OCI-LY1 (cell line): ENCODE results near the gene SDE2.
"Not testable (repeated sequence)": the region's sequence is repeated elsewhere in the genome, so short reads cannot be mapped to it uniquely, and the experiment has no call there.

Source experiments
- H2AFZ ChIP-seq: fragments of 200-600 bp; sonication (generic), shearing (Covaris generic); 2 replicates; pipeline ENCODE4 v1.6.0; 2014; ENCODE audit warnings: antibody characterized with exemption, mild to moderate bottlenecking, low read length
- H3F3A ChIP-seq: fragments of 200-600 bp; sonication (generic), shearing (Covaris generic); 2 replicates; pipeline ENCODE4 v1.6.0; 2014; ENCODE audit warnings: mild to moderate bottlenecking, antibody characterized with exemption, low read length, moderate library complexity; ENCODE audit not compliant: insufficient read depth
- H3K27ac ChIP-seq: fragments of 200-600 bp; sonication (generic); 2 replicates; pipeline ENCODE4 v1.5.1; 2014; ENCODE audit warnings: low read length, mixed run types, mild to moderate bottlenecking, low read depth; ENCODE audit not compliant: poor library complexity, severe bottlenecking
- H3K27me3 ChIP-seq: fragments of 200-600 bp; sonication (generic); 2 replicates; pipeline ENCODE4 v1.6.0; 2014; ENCODE audit warnings: antibody characterized with exemption, mild to moderate bottlenecking, low read length, moderate library complexity; ENCODE audit not compliant: insufficient read depth
- H3K36me3 ChIP-seq: fragments of 200-600 bp; sonication (generic); 2 replicates; pipeline ENCODE4 v1.6.1; 2014; ENCODE audit warnings: mild to moderate bottlenecking, antibody characterized with exemption, low read length, moderate library complexity, mixed read lengths; ENCODE audit not compliant: insufficient read depth
- H3K4me1 ChIP-seq: fragments of 200-600 bp; sonication (generic); 2 replicates; pipeline ENCODE4 v1.5.1; 2014; ENCODE audit warnings: mild to moderate bottlenecking, low read length, moderate library complexity; ENCODE audit not compliant: insufficient read depth, severe bottlenecking
- H3K4me2 ChIP-seq: fragments of 200-600 bp; sonication (generic), shearing (Covaris generic); 2 replicates; pipeline ENCODE4 v1.6.1; 2014; ENCODE audit warnings: low read length
- H3K4me3 ChIP-seq: fragments of 200-600 bp; sonication (generic); 2 replicates; pipeline ENCODE4 v1.5.1; 2014; ENCODE audit warnings: low read length, low read depth, mild to moderate bottlenecking, mixed read lengths; ENCODE audit not compliant: poor library complexity, severe bottlenecking
- H3K79me2 ChIP-seq: fragments of 200-600 bp; shearing (Covaris generic); 2 replicates; pipeline ENCODE4 v1.6.1; 2016; ENCODE audit warnings: mixed run types, low read length, mixed read lengths; ENCODE audit not compliant: insufficient read depth
- H3K9ac ChIP-seq: fragments of 200-600 bp; sonication (generic), shearing (Covaris generic); 2 replicates; pipeline ENCODE4 v1.6.1; 2014; ENCODE audit warnings: mild to moderate bottlenecking, low read length, mixed read lengths
- H3K9me2 ChIP-seq: fragments of 200-600 bp; sonication (generic), shearing (Covaris generic); 2 replicates; pipeline ENCODE4 v1.6.1; 2014; ENCODE audit warnings: low read depth, mild to moderate bottlenecking, low read length, mixed read lengths
- H3K9me3 ChIP-seq: fragments of 200-600 bp; shearing (Covaris generic); 2 replicates; pipeline ENCODE4 v1.6.1; 2014; ENCODE audit warnings: low read length, mixed read lengths
- H4K20me1 ChIP-seq: fragments of 200-600 bp; sonication (generic), shearing (Covaris generic); 2 replicates; pipeline ENCODE4 v1.6.0; 2016; ENCODE audit warnings: mild to moderate bottlenecking, low read length; ENCODE audit not compliant: insufficient read depth
- EZH2 ChIP-seq: fragments of 200-600 bp; sonication (generic), shearing (Covaris generic); IDR thresholded peaks from 2 replicates; pipeline ENCODE4 v1.8.0; 2017; ENCODE audit warnings: borderline replicate concordance, mixed run types, mild to moderate bottlenecking, antibody characterized with exemption, low read length, moderate library complexity, mixed read lengths
- TF ChIP-seq, protein P1 (sequence below): fragments of 200-600 bp; sonication (generic), shearing (Covaris generic); IDR thresholded peaks from 2 replicates; pipeline ENCODE4 v1.5.1; 2017; ENCODE audit warnings: mild to moderate bottlenecking, antibody characterized with exemption, low read length, moderate library complexity, mixed read lengths

The SDE2 gene

DNA sequence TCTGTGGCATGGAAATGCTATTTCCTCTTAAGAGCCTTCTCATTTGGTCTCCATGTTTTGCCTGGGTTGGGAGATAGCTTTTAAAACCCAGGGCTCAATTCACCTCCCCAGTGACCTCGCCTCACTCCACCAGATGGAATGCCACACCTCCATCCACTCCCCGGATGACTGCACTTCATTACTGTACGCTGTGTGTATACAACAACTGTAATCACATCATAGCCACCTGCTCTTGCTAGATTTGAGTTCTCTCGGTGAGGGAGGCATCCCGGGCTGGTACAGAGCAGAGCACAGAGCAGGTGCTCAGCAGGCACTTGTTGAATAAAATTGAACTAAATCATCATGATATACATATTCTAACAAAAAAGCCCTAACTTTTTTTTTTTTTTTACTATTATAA is 26.0 kb downstream of the SDE2 start:
- Histone ChIP-seq H3F3A (no peaks in the 10 kb centered on the region), H3K27me3 (no peaks in the 10 kb centered on the region), H3K27ac (no peak overlapping the region), H3K9me3 (no peaks in the 10 kb centered on the region), H2AFZ (no peak overlapping the region), H3K9ac (no peak overlapping the region), H4K20me1 (no peaks in the 10 kb centered on the region), H3K4me2 (no peak overlapping the region), H3K9me2 (no peaks in the 10 kb centered on the region), H3K79me2 (no peaks in the 10 kb centered on the region), H3K36me3 (peaks cover 10% of the 10 kb centered on the region), H3K4me3 (no peak overlapping the region), H3K4me1 (peaks cover 17% of the 10 kb centered on the region)
- TF ChIP-seq, protein P1, sequence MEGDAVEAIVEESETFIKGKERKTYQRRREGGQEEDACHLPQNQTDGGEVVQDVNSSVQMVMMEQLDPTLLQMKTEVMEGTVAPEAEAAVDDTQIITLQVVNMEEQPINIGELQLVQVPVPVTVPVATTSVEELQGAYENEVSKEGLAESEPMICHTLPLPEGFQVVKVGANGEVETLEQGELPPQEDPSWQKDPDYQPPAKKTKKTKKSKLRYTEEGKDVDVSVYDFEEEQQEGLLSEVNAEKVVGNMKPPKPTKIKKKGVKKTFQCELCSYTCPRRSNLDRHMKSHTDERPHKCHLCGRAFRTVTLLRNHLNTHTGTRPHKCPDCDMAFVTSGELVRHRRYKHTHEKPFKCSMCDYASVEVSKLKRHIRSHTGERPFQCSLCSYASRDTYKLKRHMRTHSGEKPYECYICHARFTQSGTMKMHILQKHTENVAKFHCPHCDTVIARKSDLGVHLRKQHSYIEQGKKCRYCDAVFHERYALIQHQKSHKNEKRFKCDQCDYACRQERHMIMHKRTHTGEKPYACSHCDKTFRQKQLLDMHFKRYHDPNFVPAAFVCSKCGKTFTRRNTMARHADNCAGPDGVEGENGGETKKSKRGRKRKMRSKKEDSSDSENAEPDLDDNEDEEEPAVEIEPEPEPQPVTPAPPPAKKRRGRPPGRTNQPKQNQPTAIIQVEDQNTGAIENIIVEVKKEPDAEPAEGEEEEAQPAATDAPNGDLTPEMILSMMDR, result no peak
- no peak for TF ChIP-seq EZH2

DNA sequence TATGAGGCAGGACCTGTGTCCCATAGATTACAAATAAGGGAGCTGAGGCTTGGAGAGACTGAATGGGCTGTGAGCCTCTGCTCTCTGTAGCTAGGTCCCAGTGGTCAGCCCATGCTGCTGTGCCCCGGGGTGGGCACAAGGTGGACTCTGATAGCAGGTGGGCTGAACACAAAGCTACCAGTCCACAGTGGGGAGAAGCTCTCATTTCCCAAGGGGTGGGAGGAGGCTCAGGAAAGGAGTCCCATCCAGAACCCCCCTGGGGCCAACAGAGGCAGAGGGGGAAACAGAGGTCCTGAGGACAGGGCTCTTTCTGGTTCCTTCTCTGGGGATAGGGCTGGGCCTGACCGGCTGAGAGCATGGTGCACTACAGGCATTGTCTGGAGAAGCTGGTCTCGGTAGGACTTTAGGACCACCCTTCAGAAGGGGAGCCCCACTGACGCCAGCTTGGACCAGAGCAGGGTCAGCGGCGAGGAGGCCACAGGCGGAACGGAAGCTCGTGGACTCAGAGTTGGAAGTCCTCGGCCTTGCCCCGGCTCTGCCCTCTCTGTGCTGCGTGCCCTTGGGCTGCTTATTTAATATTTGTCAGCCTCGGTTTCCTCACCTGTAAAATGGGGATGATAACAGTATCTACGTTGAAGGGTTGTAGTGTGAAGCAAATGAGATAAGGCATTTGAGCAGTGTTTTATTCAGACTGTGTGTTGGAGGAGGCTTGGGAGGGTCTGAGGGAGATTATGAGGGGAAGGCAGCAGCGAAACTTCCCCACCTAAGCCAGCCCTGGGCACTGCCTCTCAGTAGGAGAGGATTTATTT is 26.6 kb downstream of the SDE2 start:
- no peak overlapping the region for H3K9ac ChIP-seq
- peaks cover 11% of the 10 kb centered on the region for H3K4me1 ChIP-seq
- H3K36me3 ChIP-seq, result peaks cover 9% of the 10 kb centered on the region
- no peaks in the 10 kb centered on the region for H3K9me2 ChIP-seq
- H3K4me2 ChIP-seq, result no peak overlapping the region
- no peak overlapping the region for H2AFZ ChIP-seq
- H4K20me1 ChIP-seq, result no peaks in the 10 kb centered on the region
- no peak for TF ChIP-seq EZH2
- TF ChIP-seq, protein P1, result no peak
- H3F3A ChIP-seq, result no peaks in the 10 kb centered on the region
- H3K27ac ChIP-seq, result no peak overlapping the region
- H3K79me2 ChIP-seq, result no peaks in the 10 kb centered on the region
- H3K4me3 ChIP-seq, result no peak overlapping the region
- no peaks in the 10 kb centered on the region for H3K27me3 ChIP-seq
- H3K9me3 ChIP-seq, result no peaks in the 10 kb centered on the region

DNA sequence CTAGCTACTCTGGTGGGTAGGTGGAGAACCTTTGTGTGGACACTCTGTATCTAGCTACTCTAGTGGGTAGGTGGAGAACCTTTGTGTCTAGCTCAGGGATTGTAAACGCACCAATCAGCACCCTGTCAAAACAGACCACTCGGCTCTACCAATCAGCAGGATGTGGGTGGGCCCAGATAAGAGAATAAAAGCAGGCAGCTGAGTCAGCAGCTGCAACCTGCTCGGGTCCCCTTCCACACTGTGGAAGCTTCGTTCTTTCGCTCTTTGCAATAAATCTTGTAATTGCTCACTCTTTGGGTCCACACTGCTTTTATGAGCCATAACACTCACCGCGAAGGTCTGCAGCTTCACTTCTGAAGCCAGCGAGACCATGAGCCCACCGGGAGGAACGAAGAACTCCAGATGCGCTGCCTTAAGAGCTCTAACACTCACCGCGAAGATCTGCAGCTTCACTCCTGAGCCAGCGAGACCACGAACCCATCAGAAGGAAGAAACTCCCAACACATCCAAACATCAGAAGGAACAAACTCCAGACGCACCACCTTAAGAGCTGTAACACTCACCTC is 28.5 kb downstream of the SDE2 start:
- not testable (repeated sequence) for H3K9me2 ChIP-seq, H4K20me1 ChIP-seq, H3K4me1 ChIP-seq, H3K36me3 ChIP-seq, H3K4me2 ChIP-seq, H3K79me2 ChIP-seq, H3K9ac ChIP-seq, H3F3A ChIP-seq, H2AFZ ChIP-seq, H3K4me3 ChIP-seq, H3K9me3 ChIP-seq, H3K27ac ChIP-seq, H3K27me3 ChIP-seq

DNA sequence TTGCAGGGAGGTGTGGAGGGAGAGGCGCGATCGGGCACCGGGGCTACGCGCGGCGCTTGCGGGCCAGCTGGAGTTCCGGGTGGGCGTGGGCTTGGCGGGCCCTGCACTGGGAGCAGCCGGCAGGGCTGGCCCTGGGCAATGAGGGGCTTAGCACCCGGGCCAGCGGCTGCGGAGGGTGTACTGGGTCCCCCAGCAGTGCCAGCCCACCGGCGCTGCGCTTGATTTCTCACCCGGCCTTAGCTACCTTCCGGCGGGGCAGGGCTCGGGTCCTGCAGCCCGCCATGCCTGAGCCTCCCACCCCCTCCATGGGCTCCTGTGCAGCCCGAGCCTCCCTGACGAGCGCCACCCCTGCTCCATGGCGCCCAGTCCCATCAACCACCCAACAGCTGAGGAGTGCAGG is 29.4 kb downstream of the SDE2 start:
- H3K4me1 ChIP-seq, H3F3A ChIP-seq, H3K9me3 ChIP-seq, H3K4me3 ChIP-seq, H3K36me3 ChIP-seq, H3K9me2 ChIP-seq, H2AFZ ChIP-seq, H3K27ac ChIP-seq, H3K4me2 ChIP-seq, H3K27me3 ChIP-seq, H3K9ac ChIP-seq, H4K20me1 ChIP-seq, H3K79me2 ChIP-seq: not testable (repeated sequence)
